22Rv1 (cell line): ENCODE measurements around the gene COX6B1.

Experiments used
- H3K27ac ChIP-seq: fragments of 450-650 bp; 2 replicates; pipeline ENCODE4 v1.5.1; 2017
- ZFX ChIP-seq: fragments of 450-650 bp; IDR thresholded peaks from 2 replicates; pipeline ENCODE4 v1.6.1; 2017; ENCODE audit warnings: antibody characterized with exemption, borderline replicate concordance
- TF ChIP-seq, protein P1 (sequence below): fragments of 450-650 bp; IDR thresholded peaks from 2 replicates; pipeline ENCODE4 v1.5.1; 2017; ENCODE audit warnings: mild to moderate bottlenecking

The COX6B1 gene

DNA sequence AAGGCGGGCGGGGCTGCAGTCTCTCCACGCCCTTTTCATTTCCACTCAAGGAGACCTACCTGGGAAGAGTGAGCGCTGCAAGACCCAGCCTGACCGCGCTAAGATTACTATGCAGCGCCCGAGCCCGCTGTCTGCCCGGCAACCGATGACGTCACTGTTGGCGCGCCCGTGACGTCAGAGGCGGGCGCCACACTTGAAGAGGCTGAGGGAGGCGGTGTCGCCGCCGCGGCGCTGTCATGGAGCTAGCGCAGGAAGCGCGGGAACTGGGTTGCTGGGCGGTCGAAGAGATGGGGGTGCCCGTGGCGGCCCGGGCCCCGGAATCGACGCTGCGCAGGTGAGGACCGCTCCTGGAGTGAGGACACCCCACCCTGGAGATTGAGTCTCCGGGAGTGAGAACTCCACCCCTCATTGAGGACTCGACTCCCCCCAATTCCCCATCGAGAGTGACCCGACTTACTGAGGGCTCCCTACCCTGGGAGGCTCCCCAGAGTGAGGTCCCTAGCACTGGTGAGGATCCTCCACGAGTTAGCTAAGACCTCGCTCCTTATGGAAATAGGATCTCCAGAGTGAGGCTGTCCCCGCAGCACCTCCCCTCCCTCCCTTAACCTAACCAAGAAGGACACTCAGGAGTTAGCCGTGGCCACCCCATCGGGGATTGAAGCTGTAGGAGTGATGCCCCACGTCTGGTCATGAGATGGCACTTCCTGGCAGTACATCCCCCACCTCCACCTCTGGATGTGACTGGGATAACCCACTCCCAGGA is 35.4 kb upstream of the COX6B1 start, which contains the start of gene HAUS5:
Gene HAUS5, plus strand, starts transcription at position 177 of the 763 bp plus-strand sequence. Its CDS starts 60 bp downstream, at position 237.
- TF ChIP-seq, protein P1, sequence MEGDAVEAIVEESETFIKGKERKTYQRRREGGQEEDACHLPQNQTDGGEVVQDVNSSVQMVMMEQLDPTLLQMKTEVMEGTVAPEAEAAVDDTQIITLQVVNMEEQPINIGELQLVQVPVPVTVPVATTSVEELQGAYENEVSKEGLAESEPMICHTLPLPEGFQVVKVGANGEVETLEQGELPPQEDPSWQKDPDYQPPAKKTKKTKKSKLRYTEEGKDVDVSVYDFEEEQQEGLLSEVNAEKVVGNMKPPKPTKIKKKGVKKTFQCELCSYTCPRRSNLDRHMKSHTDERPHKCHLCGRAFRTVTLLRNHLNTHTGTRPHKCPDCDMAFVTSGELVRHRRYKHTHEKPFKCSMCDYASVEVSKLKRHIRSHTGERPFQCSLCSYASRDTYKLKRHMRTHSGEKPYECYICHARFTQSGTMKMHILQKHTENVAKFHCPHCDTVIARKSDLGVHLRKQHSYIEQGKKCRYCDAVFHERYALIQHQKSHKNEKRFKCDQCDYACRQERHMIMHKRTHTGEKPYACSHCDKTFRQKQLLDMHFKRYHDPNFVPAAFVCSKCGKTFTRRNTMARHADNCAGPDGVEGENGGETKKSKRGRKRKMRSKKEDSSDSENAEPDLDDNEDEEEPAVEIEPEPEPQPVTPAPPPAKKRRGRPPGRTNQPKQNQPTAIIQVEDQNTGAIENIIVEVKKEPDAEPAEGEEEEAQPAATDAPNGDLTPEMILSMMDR: peak; percentile 14; the same call in 1 of the 2 replicates
- TF ChIP-seq ZFX: no peak
- peak within 1 kb of the TSS; percentile 60 for H3K27ac ChIP-seq

DNA sequence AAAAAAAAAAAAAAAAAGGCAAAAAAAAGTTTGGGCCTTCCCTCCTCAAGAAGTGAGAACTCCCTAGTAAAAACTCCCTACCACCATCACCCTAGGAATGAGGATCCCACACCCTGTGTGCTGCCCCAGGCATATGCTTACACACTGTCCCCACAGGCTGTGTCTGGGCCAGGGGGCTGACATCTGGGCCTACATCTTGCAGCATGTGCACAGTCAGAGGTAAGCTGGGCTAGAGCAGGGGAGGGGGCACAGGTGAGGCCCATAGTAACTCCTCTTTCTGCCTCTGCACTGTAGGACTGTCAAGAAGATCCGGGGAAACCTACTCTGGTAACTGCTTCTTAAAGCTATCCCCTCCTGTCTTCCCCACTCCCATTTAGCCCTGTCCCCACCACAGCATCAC is 34.5 kb upstream of the COX6B1 start:
- TF ChIP-seq, protein P1: no peak
- TF ChIP-seq ZFX: no peak

DNA sequence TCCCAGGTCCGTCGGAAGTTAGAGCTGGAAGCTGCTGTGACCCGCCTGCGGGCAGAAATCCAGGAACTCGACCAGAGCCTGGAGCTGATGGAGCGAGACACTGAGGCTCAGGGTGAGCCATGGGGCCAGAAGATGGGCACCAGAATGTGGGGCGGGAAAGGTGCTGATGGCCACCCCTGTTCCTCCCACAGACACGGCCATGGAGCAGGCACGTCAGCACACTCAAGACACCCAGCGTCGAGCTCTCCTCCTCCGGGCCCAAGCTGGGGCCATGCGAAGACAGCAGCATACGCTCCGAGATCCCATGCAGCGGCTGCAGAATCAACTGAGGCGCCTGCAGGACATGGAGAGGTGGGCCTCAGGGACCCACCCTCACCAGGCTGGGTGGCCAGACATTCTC is 33.1 kb upstream of the COX6B1 start:
- TF ChIP-seq, protein P1: no peak
- TF ChIP-seq ZFX: no peak
- H3K27ac ChIP-seq: no peak overlapping the region

More for the DNA sequence above, 34.5 kb upstream of the COX6B1 start:
- H3K27ac ChIP-seq: peak overlapping the region; percentile 60

DNA sequence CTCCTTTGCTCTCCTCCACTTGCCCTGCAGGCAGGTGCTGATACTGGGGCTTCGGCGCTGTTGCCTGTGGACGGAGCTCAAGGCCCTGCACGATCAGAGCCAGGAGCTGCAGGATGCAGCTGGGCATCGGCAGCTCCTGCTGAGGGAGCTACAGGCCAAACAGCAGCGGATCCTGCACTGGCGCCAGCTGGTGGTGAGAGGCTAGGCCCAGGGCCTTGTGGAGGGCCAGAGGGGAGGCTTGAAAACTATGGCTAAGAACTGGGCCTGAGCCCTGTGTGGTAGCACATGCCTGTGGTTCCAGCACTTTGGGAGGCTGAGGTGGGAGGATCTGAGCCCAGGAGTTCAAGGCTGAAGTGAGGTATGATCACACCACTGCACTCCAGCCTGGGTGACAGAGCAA is 29.3 kb upstream of the COX6B1 start:
- no peak overlapping the region for H3K27ac ChIP-seq
- no peak for TF ChIP-seq ZFX
- TF ChIP-seq, protein P1: no peak

DNA sequence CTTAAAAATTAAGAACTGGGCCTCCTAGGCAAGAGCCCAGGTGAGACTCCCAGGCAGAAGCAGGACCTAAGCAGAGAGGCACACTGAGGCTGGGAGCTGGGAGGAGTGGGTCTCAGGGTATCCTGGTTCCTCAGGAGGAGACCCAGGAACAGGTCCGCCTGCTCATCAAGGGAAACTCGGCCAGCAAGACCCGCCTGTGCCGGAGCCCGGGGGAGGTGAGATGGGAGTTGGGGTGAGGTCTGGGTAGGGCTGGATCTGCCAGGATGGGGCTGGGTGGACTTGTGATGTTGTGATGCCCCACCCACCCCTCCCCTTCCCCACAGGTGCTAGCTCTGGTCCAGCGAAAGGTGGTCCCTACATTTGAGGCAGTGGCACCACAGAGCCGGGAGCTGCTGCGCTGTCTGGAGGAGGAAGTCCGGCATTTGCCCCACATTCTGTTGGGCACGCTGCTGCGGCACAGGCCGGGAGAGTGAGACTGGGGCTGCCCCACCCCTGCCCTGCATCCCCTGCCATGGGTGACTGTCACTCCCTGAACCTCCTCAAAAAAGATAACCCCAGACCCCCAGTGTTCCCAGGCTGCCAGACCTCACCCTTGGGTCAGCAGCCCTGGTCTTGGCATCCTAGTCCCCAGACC is 28.7 kb upstream of the COX6B1 start:
- no peak for TF ChIP-seq ZFX
- TF ChIP-seq, protein P1: no peak
- H3K27ac ChIP-seq: no peak overlapping the region

DNA sequence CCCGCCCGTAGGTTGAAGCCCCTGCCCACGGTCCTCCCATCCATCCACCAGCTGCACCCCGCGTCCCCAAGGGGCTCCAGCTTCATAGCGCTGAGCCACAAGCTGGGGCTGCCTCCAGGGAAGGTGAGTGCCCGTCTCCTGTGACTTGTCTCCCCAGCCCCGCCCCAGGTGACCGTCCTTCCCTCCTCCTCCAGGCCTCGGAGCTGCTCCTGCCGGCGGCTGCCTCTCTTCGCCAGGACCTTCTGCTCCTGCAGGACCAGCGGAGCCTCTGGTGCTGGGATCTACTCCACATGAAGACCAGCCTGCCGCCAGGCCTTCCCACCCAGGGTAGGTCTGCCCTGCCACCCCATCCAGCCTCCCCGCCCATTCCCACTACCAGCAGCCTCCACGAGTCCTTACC is 28.1 kb upstream of the COX6B1 start:
- TF ChIP-seq, protein P1: no peak
- no peak for TF ChIP-seq ZFX
- H3K27ac ChIP-seq: no peak overlapping the region

DNA sequence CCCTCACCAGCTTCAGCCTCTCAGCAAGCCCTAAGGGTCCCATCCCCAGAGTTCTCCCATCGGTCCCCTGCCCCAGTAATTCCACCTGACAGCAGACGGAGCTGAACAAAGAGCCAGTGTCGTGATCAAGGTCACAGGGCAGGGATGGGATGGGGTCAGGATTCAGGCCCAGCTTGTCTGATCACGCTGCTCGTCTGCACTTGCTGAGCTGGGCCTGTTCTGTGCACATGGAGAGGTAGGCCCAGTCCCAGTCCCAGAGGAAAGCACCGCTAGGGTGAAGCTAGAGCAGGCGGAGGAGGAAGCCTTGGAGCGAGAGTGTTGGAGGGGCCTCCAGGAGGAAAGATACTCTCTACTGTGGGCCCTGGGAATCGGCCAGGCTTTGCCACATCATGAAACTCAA is 26.4 kb upstream of the COX6B1 start:
- no peak overlapping the region for H3K27ac ChIP-seq
- TF ChIP-seq ZFX: no peak
- TF ChIP-seq, protein P1: no peak
